GM20000 (cell line): ENCODE measurements around the gene ABR.

Experiments used
- DNase-seq: peaks from one replicate; pipeline ENCODE4 v3.0.0; 2012; ENCODE audit warnings: low spot score
- CTCF ChIP-seq: IDR thresholded peaks from 2 replicates; pipeline ENCODE4 v1.5.1; 2012; ENCODE audit warnings: mild to moderate bottlenecking, control low read depth; ENCODE audit errors: extremely low read depth, missing control alignments

The ABR gene

DNA sequence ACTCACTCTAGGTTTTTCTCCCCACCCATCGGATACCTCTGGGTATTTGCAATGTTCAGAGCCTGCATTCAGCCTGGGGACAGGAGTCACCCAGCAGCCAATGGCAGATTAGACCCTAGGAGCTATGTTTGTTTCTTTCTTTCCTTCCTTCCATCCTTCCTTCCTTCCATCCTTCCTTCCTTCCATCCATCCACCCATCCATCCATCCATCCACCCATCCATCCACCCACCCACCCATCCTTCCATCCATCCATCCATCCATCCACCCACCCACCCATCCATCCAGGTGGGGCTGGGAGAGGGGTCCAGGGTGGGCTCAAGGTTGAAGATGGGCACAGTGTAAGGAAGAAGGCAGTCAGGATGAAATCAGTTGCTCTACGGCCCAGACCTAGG lies 142.9 kb downstream of the ABR start:
- TF ChIP-seq CTCF = no peak

DNA sequence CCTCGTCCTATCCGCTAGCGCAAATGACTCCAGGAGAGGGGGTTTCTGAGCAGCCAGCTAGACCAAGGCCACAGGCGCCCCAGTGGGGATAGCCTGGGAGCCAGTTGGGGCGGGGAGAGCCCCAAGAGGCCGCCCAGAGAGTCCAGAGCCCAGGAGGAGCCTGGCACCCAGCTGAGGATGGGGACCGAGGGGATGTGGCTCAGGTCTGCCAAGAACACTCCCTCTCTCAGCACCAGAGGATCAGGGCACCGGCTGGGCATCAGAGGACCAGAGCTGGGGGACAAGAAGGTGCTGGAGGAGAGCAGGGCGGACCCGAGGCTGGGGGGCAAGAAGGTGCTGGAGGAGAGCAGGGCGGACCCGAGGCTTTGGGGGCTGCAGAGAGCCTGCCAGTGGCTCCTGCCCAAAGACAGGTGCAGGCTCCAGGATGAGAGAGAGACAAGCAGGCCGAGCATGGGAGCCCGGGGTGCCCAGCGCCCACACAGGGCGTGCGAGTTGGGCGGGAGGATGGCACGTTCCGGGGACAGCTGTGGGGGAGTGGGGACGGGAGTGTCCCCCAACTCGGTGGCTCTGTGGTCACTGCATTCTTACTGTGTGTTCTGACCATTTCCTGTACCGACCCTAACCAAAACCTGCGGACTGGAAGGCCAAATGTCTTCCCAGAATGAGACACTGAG lies 143.5 kb downstream of the ABR start:
- no peak for DNase-seq
- TF ChIP-seq CTCF = no peak

More for the DNA sequence above, 142.9 kb downstream of the ABR start:
- no peak for DNase-seq

DNA sequence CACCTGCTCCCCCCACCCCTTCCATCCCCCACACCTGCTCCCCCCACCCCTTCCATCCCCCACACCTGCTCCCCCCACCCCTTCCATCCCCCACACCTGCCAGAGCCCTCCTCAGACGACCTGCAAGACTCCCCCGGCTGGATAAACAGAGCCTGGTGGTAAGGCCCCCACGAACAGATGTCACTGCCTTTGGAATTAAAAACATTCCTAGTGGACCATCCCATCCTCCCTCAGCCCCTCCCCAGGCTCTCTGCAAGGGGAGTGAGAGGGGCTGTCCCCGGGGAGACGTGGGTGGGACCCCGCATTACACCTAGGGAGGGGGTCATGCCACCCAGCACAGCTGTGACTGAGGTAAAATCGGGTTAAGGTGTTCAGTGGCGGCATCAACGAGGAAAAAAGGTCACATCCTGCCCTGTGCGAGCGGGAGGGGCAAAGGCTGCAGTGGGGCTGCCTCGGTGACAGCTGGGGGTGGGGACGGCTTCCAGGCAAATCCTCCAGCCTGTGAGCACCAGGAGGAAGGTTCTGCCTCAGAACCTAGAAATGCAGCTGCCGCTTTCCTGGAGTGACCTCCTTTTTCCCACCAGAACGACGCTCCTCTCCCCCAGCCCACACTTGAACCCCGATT lies 144.1 kb downstream of the ABR start:
- DNase-seq = no peak
- no peak for TF ChIP-seq CTCF

DNA sequence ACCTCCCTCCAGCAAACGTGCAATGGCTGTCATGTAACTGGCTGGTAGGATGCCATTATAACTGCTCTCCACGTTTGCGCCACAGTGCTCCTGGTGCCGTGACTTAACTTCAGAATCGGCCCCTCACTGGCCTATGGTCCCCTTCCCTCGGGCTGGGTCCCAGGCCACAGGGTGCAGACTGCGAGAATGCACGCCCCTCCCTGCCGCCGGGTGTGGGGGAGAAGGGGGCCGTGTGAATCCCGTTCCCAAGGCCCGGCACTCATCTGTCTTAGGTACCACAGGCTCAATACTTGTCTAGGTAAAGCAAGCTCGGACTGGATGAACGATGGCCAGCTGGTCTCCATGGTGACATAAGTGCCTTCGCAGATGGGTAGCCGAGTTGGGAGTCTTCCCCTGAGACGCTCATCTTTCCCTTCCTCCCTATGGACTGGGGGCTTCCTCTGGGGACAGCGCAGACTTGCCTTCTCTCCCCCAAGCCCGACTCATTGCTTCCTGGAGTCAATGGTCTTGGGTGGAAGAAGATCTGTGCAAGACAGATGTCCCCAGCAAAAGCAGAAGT lies 145.1 kb downstream of the ABR start:
- no peak for TF ChIP-seq CTCF
- no peak for DNase-seq

DNA sequence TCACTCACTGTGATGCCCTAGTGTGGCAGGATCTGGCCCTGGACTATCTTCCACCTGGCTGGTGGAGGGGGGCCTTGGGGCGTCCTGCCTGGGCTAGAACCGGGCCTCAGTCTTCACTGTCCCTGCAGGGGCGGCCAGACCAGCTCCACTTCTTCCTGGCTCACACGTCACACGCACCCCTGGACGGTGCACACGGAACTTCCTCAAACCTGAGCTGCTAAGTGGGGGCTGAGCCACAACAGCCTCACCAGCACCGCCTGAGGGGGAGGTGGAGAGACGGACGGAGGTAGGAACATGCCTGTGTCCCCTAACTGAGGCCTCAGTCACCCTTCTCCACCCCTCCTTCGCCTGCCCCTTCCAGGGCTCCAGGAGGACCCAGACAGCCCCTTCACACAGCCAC lies 146.3 kb downstream of the ABR start:
- TF ChIP-seq CTCF = no peak
- no peak for DNase-seq

- no peak for DNase-seq
Measured at GRCh38 chr17:1032391-1032790, 147.4 kb downstream of the ABR start.

More at GRCh38 chr17:1032391-1032790, 147.4 kb downstream of the ABR start:
- no peak for TF ChIP-seq CTCF
